Femur (tissue), 1 donor: Measurements from ENCODE around the gene WIPF1.
"Not testable (repeated sequence)": the region's sequence is repeated elsewhere in the genome, so short reads cannot be mapped to it uniquely, and the experiment has no call there.

Source experiments
- DNase-seq: peaks from one replicate; pipeline ENCODE4 v3.0.0-alpha.2; 2017

Gene WIPF1

DNA sequence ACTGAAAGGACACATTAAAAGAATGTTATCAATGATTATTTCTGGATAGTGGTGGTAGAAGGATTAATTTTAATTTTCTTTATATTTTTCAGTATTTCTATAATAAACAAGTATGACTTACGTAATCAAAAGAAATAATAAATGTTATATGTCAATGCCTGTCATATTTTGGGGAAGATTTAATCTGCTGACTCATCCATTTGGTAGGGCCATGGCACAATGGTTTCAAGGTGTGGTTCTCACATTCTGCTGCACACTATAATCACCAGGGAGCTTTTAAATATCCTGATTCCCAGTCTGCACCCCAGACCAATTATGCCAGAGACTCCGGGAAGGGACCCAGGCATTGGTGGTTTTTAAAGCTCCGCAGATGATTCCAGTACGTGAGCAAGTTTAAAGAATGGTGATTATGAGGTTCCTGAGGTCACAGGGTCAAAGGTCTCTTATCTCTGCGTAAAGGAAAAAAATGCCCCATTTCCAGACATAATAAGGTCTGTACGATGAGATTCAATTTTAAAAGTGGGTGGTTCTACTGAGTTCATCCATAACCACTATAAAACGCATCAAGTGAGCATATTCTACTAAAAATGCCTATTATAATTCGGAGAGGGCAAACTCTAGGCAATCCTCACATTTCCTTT lies 27.2 kb downstream of the WIPF1 start:
- DNase-seq, result no peak

DNA sequence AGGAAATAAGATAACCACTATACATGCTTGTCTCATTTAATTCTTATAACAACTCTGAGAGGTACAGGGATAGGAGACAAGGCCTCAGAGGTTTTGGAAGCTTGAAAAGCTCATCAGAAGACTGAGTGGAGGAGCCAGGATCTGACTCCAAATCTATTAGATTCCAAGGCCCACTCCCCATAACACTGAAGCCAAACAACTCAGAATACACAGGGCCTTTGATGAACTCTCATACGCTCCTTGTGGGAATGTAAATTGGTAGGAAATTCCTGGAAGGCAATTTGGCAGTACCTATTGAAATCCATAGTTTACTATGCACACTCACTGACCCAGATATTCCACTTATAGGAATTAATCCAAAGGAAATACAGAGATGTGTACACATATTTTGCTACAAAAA lies 27.9 kb downstream of the WIPF1 start:
- no peak for DNase-seq

DNA sequence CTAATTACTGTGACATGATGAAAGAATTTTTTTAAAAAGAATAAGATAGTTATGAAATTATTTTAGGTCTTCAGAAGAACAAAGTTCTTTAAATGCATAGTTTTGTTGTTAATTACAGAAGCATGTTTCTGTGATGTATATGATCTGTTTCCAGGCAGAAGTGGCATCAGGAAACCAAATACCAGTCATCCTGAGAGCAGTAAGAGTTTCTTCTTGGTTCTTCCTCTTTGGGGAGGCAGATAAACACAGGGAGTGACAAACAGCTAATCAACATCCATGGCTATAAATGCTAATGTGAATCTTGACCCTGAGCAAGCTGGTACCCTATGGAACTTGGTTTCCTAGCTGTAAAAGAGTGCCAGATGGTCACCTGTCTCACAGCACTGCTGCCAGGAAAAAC lies 29.2 kb downstream of the WIPF1 start:
- no peak for DNase-seq

DNA sequence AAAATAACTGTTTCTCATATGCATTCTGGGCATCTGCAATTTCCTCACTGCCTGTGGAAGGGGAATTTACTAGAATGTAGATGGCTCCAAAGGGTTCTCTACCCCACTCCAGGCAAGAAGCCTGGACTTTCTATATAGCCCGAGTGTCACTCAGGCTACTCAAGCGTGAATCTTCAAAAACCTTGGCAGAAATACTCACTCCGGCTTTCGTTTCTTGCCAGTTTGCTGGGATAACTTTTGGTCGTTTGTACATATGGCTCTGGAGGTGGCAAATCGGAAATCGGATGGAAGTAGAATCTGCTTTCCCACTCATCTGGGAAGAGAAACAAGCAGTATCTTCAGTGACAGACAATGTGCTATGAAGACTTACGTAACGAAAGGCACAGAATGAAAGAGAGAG lies 30.7 kb downstream of the WIPF1 start:
- no peak for DNase-seq

DNA sequence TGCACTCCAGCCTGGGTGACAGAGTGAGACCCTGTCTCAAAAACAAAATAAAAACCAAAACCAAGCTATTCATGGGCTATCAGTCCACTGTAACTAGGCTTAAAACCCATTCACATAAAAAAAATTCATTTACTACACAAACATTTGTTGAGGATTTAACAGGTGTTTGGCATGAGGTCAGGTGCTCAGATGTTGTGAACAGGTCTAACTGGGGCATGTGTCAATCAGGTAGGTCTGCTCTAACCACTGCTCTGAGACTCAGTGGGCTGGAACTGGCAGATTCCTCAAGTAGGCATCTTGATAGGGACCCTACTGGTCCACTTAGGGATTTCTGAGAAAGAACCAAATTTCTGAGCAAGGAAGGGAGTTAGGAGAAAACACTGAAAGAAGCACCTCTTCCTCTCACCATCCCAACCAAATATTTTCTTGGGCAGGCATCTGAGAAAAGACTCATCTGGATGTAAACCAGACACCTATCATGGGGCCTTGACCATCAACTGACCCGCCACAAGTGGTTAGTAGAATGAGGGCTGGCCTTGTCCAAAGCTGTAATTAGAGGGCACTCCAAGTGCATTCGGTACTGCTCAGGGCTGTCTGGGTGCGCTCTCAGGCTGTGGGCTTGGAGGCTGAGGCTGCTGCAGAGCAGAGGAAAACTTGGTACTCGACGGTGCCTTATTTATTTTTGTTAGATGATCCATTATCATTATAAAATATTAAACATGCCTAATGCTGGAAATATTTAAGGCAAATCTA lies 33.9 kb downstream of the WIPF1 start:
- no peak for DNase-seq

DNA sequence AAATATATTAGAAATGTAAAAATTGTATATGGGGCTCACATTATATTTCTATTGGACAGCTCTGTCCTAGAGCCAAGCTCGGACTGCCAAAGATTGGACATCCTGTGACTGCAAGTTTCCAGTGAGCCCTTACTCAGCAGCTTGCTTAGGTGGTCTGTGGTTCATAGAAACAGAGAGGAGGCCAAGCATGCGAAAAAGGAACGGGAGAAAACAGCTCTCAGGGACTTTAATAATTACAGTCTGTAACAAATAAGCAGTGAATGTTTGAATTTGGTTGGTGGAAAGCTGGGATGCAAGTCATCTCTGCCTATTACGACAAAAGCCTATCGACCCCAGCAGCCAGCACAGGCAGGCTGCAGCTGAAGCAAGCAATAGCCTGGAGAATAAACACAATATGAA lies 35.6 kb downstream of the WIPF1 start:
- DNase-seq, result peak; percentile 59

DNA sequence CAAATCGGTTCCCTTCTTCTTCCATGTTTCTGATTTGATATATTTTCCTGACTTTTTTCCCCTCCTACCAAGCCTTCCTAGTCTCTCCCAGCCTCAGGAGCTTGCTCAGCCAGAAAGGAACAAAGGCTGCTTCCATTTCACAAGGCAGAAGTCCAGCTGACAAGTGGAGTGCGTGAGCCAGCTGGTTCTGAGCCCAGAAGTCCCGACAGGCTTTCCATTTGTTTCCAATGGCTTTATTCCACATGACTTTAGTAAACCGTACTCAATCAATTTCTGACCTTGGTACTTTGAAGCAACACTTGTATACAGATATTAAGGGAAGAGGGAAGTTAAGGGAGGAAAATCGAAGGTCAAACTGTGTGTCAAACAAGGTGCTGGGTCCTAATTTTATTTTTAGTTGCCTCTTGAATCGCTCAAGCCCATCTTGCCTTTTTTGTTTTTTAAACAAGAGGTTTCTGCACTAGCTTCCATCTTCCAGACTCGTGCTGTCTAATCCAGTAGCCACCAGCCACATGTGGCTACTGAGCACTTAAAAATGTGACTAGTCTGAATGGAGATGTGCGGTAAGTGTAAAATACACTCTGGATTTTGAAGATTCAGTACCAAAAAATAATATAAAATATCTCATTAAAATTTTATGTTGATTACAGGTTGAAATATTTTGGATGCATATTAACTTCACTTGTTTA lies 36.2 kb downstream of the WIPF1 start:
- peak; percentile 91 for DNase-seq

DNA sequence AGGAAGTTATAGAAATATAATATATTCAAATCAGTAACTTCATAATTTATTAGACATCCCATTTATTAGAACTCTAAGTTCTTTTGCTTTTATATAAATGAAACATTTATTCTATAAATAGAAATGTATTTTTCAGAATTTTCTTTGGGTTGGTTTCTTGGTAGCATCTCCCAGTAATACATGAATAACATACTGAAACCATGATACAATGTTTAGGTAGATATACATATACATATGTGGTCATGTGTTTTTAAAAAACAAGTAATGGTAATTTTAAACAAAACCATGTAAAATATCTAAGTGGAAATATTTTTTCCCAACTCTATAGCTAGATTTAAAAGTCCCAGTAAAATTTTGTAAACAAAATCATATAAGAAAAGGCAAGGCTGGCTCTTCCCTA lies 36.9 kb downstream of the WIPF1 start:
- no peak for DNase-seq

DNA sequence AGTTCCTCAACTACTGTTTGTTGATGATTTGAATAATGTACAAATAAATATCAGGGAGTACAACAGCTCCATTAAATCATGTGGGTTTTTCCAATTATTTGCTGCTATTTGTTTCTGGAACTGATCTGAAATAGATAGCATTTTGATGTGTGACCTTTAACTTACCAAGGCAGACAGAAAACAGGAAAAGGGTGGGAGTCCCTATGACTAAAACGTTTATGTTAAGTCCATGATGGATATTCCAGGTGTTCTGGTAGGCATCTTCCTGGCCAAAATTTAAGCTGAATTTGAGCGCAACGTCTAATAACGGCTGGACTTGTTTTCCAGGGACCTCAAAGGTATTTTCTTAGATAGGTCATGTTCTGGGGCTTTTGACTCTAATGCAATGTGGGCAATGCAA lies 41.6 kb downstream of the WIPF1 start:
- no peak for DNase-seq

DNA sequence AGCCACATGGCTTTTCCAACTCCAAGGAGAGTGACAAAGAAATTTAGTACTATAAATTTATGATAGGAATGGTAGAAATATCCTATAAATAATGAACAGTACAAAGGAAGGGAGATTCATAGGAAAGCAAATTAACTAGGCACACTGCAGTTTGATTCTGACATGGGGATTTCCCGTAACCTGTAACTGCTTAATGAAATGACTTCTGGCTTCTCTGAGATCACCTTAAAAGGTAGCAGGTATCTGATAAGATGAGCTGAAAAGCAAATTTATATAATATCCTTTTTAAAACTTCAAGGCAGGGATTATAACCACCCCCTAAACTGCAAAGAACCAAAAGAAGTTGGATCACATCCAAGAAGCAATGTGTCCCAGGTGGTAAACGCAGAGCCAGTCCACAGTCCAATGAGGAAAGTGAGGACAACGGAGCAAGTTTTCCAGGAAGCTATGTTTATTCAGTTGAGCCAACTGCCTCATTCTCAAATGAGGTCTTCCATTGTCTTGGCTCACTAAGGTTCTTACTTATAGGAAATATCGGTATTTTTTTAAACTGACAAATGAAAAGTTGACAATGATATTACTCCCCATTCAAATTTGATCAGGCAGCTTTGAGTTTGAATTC lies 43.0 kb downstream of the WIPF1 start:
- no peak for DNase-seq

DNA sequence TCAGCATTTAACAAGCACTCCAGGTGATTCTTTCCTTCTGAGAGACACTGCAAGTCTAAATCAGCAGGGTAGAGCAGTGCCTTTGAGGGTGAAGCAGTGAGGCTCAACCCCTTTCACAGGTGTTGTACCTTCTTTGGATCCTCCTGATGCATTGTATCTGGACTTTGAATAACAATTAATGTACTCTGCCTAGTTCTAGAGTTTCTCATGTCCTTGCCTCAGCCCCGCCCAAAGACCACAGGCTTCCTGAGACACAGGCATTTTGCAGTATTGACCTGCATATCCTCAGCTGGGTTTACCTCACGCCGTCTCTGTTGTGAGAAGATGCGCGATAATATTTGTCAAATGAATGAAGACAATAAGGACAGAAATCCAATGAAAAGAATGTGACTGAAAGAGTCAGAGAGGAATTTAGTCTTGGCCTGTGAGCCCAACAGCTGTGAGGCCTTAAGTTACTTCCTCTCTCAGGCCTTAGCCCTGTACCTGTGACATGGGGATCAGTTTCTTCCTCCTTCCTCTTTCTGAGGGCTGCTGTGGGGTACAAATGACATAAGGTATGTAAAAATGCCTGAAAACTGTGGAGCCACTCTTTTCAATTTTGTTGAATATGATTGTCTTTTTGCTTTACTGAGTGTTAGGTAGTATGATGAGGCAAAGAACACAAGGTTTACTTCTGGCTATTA lies 43.7 kb downstream of the WIPF1 start:
- DNase-seq, result no peak

DNA sequence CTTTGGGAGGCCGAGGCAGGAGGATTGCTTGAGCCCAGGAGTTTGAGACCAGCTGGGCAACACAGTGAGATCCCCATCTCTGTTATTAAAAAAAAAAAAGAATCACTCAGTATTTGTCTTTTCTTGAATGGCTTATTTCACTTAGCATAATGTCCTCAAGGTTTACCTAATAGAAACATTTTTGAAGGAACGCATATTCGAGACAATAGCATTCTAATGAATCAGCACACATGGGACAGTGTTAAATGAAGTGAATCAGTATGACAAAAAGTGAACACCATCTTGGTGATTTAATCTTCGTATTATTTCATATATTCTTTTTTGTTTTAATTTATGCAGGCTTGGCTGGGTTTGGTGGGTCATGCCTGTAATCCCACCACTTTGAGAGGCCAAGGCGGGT lies 44.7 kb downstream of the WIPF1 start:
- no peak for DNase-seq

DNA sequence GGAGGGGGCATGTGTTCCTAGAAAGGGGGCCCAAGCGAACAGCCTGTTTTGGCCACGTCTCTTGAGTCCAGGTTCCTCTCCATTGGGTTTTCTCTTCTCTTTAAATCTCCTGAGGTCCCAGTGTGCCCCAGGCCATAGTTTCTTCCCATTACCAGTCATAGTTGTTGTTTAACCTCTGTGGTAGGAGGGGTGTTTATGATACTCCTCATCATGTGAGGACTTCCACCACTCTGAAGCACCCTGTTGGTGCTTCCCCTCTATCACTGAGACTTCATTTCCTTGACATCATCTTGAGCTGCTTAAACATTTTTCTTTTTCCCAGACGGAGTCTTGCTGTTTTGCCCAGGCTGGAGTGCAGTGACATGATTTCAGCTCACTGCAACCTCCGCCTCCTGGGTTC lies 45.9 kb downstream of the WIPF1 start:
- no peak for DNase-seq

DNA sequence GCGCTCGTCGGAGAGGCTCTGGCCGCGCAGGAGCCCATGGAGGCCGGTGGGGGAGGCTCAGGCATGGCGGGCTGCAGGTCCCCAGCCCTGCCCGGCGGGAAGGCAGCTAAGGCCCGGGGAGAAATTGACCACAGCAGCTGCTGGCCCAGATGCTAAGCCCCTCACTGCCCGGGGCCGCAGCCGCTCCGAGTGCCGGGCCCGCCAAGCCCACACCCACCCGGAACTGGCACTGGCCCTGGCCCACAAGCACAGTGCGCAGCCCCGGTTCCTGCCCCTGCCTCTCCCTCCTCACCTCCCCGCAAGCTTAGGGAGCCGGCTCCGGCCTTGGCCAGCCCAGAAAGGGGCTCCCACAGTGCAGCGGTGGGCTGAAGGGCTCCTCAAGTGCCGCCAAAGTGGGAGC lies 49.0 kb downstream of the WIPF1 start:
- DNase-seq, result not testable (repeated sequence)

DNA sequence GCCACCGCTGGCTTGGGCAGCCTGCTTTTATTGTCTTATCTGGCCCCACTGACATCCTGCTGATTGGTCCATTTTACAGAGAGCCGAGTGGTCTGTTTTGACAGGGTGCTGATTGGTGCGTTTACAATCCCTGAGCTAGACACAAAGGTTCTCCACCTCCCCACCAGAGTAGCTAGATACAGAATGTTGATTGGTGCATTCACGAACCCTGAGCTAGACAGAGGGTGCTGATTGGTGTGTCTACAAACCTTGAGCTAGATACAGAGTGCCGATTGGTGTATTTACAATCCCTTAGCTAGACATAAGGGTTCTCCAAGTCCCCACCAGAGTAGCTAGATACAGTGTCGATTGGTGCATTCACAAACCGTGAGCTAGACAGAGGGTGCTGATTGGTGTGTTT lies 49.6 kb downstream of the WIPF1 start:
- DNase-seq, result not testable (repeated sequence)

DNA sequence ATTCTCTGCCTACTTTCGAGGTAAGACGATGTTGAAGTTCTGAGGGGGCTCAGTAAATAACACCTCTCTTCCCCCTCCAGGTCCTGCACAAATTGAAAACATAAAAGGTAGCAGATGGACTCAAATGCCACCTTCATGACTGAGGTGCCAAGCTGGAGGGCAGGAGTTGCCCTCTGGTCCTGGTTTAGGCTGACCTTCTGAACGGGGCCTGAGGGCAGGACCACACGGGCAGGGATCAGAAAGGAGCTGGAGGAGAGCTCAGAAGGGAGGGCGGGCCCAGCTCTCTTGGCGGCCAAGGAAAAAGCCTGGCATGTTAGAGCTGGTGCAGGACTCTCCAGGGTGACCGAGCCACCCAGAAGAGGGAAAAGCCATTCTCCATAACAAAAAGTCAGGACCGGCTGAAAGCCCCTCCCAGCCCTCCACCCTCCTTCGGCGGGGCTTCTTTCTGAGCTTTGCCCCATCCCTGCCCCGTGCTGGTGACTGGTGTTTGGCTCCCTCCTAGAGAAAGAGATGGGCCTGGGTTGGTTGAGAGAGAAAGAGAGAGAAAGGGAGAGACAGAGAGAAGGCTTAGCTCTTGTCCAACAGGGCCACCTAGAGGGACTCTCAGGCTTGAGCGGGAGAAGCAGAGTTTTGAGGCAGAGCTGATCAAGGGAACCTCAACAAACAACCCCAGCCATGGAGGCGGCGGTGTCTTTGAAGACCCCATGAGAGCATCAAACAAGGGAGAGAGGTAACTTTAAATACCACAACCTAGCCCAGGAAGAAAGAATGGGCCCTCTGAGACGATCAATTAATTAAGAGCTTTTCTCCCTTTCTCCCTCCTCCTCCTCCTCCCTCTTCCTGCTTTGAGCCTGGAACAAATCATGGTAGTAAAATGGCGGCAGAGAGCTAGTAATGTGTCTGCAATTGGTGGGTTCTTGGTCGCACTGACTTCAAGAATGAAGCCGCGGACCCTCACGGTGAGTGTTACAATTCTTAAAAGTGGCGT lies 50.8 kb downstream of the WIPF1 start:
- DNase-seq, result no peak

DNA sequence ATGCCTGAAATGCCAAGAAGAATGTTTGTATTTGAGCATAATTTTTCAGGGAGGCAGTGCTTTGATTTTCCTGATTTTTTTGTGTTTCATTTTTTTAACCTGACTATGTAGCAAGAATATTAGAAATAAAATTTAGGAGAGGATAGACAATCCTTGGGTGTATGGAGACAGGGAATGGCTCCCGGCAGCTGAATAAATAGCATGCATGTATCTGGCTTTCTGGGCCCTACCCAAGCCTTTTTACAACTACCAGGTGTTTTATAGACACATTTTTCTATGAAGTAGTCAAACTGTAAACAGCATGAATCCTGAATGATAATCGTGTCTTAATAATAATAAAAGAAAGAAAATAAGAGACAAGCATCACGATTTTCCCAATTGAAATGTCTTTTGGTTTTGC lies 52.4 kb downstream of the WIPF1 start:
- DNase-seq, result no peak

DNA sequence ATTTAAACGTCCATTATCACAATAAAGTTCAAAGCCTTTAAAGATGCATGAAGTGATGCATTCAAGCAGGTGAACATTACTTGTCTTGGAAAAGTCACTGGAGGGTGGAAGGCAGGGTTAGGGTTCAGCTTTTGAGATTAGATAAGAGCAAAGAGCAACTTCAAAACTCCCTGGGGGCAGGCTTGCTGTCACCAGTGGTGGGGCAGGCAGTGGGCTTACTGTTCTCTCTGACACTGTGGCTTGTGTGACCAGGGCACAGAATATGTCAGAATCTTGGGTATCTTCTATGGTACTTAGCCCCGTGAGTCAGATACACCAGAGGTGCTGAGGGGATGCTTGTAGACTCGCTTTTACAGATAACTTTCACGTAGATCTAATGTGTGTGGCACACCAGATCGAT lies 52.8 kb downstream of the WIPF1 start:
- no peak for DNase-seq

DNA sequence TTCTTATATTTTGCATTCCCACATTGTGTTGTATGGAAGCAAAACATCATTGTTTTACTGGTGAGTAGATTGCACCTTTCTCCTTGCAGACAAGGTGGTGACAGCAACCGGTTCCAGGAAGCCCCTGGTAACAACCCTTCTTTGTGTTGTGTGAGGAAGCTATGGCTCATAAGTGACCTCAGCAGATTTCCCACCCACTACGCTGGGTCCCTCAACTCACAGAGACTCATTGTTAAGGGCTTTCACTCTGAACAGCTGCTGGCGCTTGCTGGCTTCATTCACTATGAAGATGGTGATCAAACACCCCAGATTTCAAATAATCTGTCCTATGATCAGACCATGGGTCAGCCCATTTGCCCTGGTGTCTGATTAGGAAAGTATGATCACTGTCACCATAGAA lies 53.4 kb downstream of the WIPF1 start:
- peak; percentile 31 for DNase-seq

DNA sequence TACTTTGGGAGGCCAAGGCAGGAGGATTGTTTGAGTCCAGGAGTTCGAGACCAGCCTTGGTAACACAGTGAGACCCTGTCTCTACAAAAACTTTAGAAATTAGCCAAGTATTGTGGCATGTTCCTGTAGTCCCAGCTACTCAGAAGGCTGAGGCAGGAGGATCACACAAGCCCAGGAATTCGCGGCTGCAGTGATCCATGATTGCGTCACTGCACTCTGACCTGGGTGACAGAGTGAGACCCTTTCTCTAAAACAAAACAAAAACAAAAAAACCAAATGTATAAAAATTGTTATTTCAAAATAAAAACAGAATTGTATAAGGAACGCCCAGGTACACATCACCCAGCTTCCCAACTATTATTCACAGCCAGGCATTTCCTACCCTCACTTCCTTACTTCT lies 56.7 kb downstream of the WIPF1 start:
- no peak for DNase-seq

DNA sequence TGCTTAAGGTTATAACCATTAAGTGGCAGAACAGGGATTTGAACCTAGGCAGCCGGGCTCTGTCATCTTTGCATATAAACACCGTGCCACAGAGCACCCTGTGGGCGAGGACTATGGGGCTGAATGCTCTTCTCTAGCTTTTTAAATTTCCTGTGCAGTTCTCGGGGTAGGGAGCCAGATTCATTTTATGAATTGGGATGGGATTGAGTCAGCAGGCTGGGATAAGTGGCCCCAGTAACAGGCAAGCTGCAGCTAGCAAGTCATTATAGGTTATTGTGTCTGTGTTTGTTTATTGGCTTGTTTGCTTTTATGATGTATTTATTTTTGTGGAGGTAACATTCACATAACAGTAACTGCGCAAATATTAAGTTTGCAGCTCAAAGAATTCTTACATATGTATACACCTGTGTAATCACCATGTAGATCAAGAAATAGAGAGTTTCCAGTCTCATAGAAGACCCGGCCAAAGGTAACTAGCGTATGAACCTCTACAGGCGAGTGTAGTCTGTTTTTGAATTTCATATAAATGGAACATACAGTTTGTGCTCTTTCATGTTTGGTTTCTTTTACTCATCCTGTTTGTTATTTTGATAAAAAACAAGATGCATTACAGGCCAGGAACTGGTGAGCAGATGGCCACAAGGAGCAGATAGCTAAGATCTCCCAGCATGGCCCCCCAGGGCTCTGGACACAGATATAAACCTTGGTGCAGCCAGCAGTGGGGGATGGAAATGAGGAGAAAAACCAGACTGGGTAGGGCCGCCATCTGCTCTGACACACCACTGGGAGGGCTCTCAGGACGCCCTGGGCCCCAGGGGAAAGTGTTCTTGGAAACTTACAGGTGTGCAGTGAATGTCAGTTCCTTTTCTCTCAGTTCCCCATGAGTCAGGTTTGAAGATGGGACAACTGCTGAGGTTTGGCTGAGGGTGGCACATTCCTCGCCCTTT lies 61.6 kb downstream of the WIPF1 start:
- DNase-seq, result no peak
